Gastroesophageal sphincter (tissue), 4 donors: Measurements from ENCODE around the gene TBC1D5. TPM values are rescaled to one million over a fixed set of nuclear protein-coding genes. Genes with fewer than 3 reads are reported as not detected.
"Not testable (repeated sequence)": the region's sequence is repeated elsewhere in the genome, so short reads cannot be mapped to it uniquely, and the experiment has no call there.

Experiments
- ATAC-seq: fragments of 150-250 bp; one replicate; pipeline ENCODE4 v1.9.1; 2016; ENCODE audit warnings: mild to moderate bottlenecking, moderate library complexity
- H3K27ac ChIP-seq, 4 donors: fragments of 200-600 bp; sonication (generic) in 3 of 4; 1 replicate in 3 of 4; 2 replicates in 1 of 4; pipeline ENCODE4 v1.5.1; 2016 to 2019
- H3K27me3 ChIP-seq: fragments of 200-600 bp; sonication (generic); one replicate; pipeline ENCODE4 v1.5.1; 2019
- H3K36me3 ChIP-seq, 2 donors: fragments of 200-600 bp; sonication (generic); one replicate each; pipeline ENCODE4 v1.5.1; 2019; ENCODE audit warnings: control low read depth in 1 of 2
- H3K4me1 ChIP-seq, 3 donors: fragments of 200-600 bp; sonication (generic); 1 replicate in 2 of 3; 2 replicates in 1 of 3; pipeline ENCODE4 v1.5.1; 2016 to 2019; ENCODE audit warnings: control low read depth in 2 of 3
- H3K4me3 ChIP-seq, 2 donors: fragments of 200-600 bp; sonication (generic); one replicate each; pipeline ENCODE4 v1.5.1; 2019; ENCODE audit warnings: mild to moderate bottlenecking in 1 of 2, moderate library complexity in 1 of 2
- H3K9me3 ChIP-seq, 3 donors: fragments of 200-600 bp; sonication (generic); one replicate each; pipeline ENCODE4 v1.5.1; 2017 to 2019; ENCODE audit warnings: control low read depth in 2 of 3
- EP300 ChIP-seq: sonication (generic); formaldehyde crosslinking; IDR thresholded peaks from one replicate; pipeline ENCODE4 v1.6.1; 2017; ENCODE audit warnings: antibody characterized with exemption, mild to moderate bottlenecking
- POLR2A ChIP-seq, 2 donors: fragments of 450-650 bp; IDR thresholded peaks; one replicate each; pipeline ENCODE4 v1.6.1; 2017; ENCODE audit warnings: antibody characterized with exemption in 2 of 2, mild to moderate bottlenecking in 2 of 2, moderate library complexity in 1 of 2
- POLR2AphosphoS5 ChIP-seq: sonication (generic); formaldehyde crosslinking; IDR thresholded peaks from one replicate; pipeline ENCODE4 v1.6.1; 2017; ENCODE audit warnings: antibody characterized with exemption
- WGBS, 2 donors: methylation state at CpG; one replicate each; pipeline ENCODE4 v1.1.5; 2018; ENCODE audit warnings: low coverage in 1 of 2; 5-methylcytosine and 5-hydroxymethylcytosine counted together
- total RNA-seq, 4 donors: library from RNA; depleted of rRNA; stranded (reverse); fragments of >200 nt; gene quantifications; one replicate each; pipeline ENCODE4 v1.1.0, GENCODE V29; 2016
- TF ChIP-seq, protein P1 (sequence below), 4 experiments: fragments of 200-600 bp in 2 of 4; fragments of 450-650 bp in 2 of 4; sonication (generic) in 1 of 4; IDR thresholded peaks; one replicate each; pipeline ENCODE4 v1.5.1; 2017 to 2019; ENCODE audit warnings: antibody characterized with exemption in 4 of 4, mild to moderate bottlenecking in 2 of 4, moderate library complexity in 2 of 4

TBC1D5 gene
- total RNA-seq, 4 donors from 2014 or later = 59.5 to 66.6 (median 61.6) TPM

DNA sequence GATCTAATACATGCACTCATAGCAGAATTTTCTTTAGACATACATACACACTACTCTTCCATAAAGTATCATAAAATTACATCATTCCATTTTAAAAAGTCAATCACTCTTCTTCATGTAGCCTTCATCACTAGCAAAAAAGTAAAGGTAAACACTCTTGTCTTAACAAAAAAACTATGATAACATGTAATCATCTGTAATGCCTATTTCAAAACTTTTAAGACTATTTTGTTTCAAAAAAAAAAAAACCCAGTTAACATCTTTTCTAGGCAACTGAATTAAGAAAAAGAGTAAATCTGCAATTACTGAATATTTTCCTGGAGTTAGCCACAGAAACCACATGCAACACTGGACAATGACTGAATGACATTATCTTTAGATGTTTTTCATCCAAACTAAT lies 4.8 kb downstream of the TBC1D5 start:
- Histone ChIP-seq H3K27me3 (no peaks in the 10 kb centered on the region), H3K9me3 (no peaks in the 10 kb centered on the region), H3K27ac (no peak overlapping the region), H3K36me3 (no peaks in the 10 kb centered on the region), H3K4me3 (no peak overlapping the region), H3K4me1 (peaks cover 6 to 37% (median 13%) of the 10 kb centered on the region in 3 donors)
- ATAC-seq = no peak
- TF ChIP-seq EP300 (no peak), POLR2AphosphoS5 (no peak), POLR2A (IDR thresholded peaks at IDR 0.05) (no peak)
- TF ChIP-seq, protein P1, sequence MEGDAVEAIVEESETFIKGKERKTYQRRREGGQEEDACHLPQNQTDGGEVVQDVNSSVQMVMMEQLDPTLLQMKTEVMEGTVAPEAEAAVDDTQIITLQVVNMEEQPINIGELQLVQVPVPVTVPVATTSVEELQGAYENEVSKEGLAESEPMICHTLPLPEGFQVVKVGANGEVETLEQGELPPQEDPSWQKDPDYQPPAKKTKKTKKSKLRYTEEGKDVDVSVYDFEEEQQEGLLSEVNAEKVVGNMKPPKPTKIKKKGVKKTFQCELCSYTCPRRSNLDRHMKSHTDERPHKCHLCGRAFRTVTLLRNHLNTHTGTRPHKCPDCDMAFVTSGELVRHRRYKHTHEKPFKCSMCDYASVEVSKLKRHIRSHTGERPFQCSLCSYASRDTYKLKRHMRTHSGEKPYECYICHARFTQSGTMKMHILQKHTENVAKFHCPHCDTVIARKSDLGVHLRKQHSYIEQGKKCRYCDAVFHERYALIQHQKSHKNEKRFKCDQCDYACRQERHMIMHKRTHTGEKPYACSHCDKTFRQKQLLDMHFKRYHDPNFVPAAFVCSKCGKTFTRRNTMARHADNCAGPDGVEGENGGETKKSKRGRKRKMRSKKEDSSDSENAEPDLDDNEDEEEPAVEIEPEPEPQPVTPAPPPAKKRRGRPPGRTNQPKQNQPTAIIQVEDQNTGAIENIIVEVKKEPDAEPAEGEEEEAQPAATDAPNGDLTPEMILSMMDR (IDR thresholded peaks at IDR 0.05) = no peak

DNA sequence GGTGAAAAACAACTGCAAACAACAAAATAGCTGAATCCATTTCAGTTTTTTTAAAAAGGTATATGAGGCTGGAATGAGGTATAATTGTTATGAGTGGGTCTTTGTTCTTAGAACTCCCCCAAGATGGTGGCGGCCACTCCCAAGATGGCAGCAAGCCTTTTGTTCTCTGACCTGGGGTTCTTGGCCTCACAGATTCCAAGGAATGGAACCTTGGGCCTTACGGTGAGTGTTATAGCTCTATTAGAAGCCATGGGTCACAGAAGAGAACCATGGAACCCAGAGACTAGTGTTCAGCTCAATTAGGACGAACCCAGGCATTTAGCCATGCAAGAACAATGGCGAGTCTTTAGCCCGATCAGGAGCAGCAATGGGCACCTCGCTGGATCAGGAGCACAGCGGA lies 7.1 kb downstream of the TBC1D5 start:
- H3K9me3 ChIP-seq, H3K27ac ChIP-seq, H3K4me3 ChIP-seq, ATAC-seq, H3K27me3 ChIP-seq, H3K36me3 ChIP-seq: not testable (repeated sequence)
- WGBS, 2 donors = 98% methylated on average over 7 of the region's 7 CpGs; no CpG with 5 or more reads in 1 of the 2 donors
- H3K4me1 ChIP-seq = peaks cover 0 to 27% (median 3%) of the 10 kb centered on the region in 3 donors

DNA sequence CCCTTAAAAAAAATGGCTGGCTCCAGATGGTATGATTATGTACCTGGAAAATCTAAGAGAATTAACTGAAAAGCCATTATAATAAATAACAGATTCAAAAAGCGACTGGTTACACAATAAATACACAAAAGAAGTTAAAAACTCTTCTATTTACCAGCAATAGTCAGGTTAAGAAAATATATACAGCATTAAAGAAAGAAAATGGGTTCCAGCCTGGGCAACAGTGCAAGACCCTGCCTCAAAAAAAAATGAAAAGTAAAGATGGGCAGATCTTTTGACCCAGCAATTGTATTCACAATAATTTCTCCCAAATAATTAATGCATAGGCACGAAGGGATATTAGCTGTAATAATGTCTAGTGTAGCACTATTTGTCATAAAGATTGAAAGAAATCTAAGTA lies 8.7 kb downstream of the TBC1D5 start:
- ATAC-seq = no peak

DNA sequence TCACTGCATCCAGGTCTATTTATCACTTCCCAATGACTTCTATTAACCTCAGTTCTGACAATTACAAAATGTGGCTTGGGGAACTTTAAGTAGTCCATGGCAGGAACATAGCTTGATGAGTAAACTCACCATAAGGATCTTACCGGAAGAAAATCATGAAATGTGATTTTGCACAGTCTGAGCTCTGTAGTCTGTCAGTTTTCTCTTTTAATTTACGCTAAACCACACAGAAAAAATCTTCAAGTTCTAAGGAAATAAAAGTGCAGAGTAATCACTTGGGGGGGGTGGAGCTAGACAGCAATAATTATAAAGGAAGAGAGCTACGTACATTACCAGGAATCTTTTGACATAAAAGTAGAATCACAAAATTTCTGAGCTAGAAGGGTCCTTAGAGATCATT lies 9.2 kb downstream of the TBC1D5 start:
- Histone ChIP-seq H3K27ac (no peak overlapping the region), H3K27me3 (no peaks in the 10 kb centered on the region), H3K4me3 (no peak overlapping the region), H3K4me1 (peaks cover 0 to 6% (median 0%) of the 10 kb centered on the region in 3 donors), H3K36me3 (no peaks in the 10 kb centered on the region), H3K9me3 (no peaks in the 10 kb centered on the region)
- ATAC-seq = no peak
- TF ChIP-seq, protein P1 (IDR thresholded peaks at IDR 0.05) = no peak
- no peak for TF ChIP-seq POLR2A (IDR thresholded peaks at IDR 0.05)
- TF ChIP-seq POLR2AphosphoS5 = no peak
- no peak for TF ChIP-seq EP300
- 88 to 100% methylated on average over 3 of the region's 3 CpGs for WGBS, 2 donors

More for the DNA sequence above, 8.7 kb downstream of the TBC1D5 start:
- TF ChIP-seq, protein P1 (IDR thresholded peaks at IDR 0.05) = no peak
- TF ChIP-seq EP300 = no peak
- TF ChIP-seq POLR2A (IDR thresholded peaks at IDR 0.05) = no peak
- no peak for TF ChIP-seq POLR2AphosphoS5
- whole genome bisulfite sequencing, 2 donors = 94 to 100% methylated on average over 2 of the region's 2 CpGs
- Histone ChIP-seq H3K9me3 (no peaks in the 10 kb centered on the region), H3K27me3 (no peaks in the 10 kb centered on the region), H3K4me1 (peaks cover 0 to 11% (median 0%) of the 10 kb centered on the region in 3 donors), H3K4me3 (no peak overlapping the region), H3K27ac (no peak overlapping the region), H3K36me3 (no peaks in the 10 kb centered on the region)

DNA sequence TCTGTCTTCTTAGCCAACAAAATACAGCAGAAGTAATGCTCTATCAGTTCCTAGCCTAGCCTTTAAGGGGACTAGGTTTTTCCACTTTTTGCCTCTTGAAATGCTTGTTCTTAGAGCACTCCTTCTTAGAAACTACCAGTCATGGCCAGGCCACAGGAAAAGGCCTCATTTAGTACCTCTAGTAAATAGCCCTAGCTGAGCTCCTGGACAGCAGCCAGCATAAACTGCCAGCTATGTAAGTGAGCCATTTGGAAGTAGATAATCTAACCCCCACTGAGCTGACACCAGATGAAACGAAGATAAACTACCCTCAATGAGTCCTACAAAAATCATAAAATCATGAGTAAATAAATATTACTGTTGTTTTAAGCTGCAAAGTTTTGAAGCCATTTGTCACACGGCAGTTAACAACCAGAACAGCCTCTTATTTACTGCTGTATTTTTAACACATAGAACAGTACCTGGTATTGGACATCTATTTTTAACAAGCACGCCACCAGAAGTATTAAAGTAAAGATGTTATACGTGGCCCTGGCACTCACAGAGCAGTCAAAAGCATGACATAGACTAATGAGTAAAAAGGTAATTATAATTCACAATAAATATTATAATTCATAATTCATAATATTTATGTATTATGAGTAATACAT lies 12.0 kb downstream of the TBC1D5 start:
- peaks cover 0 to 6% of the 10 kb centered on the region in 2 donors for H3K36me3 ChIP-seq
- H3K9me3 ChIP-seq = no peaks in the 10 kb centered on the region
- no peaks in the 10 kb centered on the region for H3K4me1 ChIP-seq
- TF ChIP-seq, protein P1 (IDR thresholded peaks at IDR 0.05) = no peak
- TF ChIP-seq EP300 = no peak
- TF ChIP-seq POLR2AphosphoS5 = no peak
- no peak for TF ChIP-seq POLR2A (IDR thresholded peaks at IDR 0.05)
- no peak overlapping the region for H3K27ac ChIP-seq
- no peak for ATAC-seq
- 87 to 95% methylated on average over 4 of the region's 4 CpGs for WGBS, 2 donors
- no peaks in the 10 kb centered on the region for H3K27me3 ChIP-seq
- no peak overlapping the region for H3K4me3 ChIP-seq
